Measurements from ENCODE around the gene CDKN2B. TPM values are rescaled to one million over a fixed set of nuclear protein-coding genes. Genes with fewer than 3 reads are reported as not detected.

Gene CDKN2B
- total and polyA plus RNA-seq, 7 experiments from 2014 or later, result 0.32 to 4.1 (median 1.6) TPM; not detected in 4

GRCh38 chr9:22039258-22039657 is 30.2 kb upstream of the CDKN2B start:
- H3K4me1 Mint-ChIP-seq, result peaks cover 0 to 42% (median 4%) of the 10 kb centered on the region in 7 donors
- ATAC-seq, result no peak
- no peak overlapping the region for H3K27ac Mint-ChIP-seq
- peaks cover 0 to 48% (median 4%) of the 10 kb centered on the region in 5 donors for H3K27me3 Mint-ChIP-seq
- Histone ChIP-seq H3K27me3 (ENCODE audit: control insufficient read depth in 2 of 2, insufficient read depth in 2 of 2, low read length in 2 of 2) (no peaks in the 10 kb centered on the region), H3K27ac (ENCODE audit: low read depth, low read length) (no peak overlapping the region), H3K4me3 (ENCODE audit: low read length) (no peak overlapping the region), H3K36me3 (ENCODE audit: control insufficient read depth in 2 of 3, insufficient read depth in 3 of 3, low read length in 3 of 3) (no peaks in the 10 kb centered on the region), H3K9me3 (ENCODE audit: control insufficient read depth in 2 of 3, low read length in 3 of 3) (no peaks in the 10 kb centered on the region), H3K4me1 (ENCODE audit: control insufficient read depth in 2 of 2, insufficient read depth in 2 of 2, low read length in 2 of 2) (peaks cover 0 to 5% of the 10 kb centered on the region in 2 donors)
- ChIA-PET POLR2A (no interaction called here), CTCF (interaction anchor here (0.6 to 8.6 kb wide), 5 partner anchors 9 to 256 kb away, joined by 3 to 108 read pairs (median 4); no protein-coding TSS in a partner anchor)
- no peak overlapping the region for H3K4me3 Mint-ChIP-seq
- H3K36me3 Mint-ChIP-seq, result no peaks in the 10 kb centered on the region
- intact Hi-C loops (cut with micrococcal nuclease), result loop anchor here (2.0 to 10.0 kb wide), 10 partner anchors 14 to 804 kb away; no protein-coding TSS in a partner anchor
- DNase-seq, result no peak
- H3K9me3 Mint-ChIP-seq, result no peaks in the 10 kb centered on the region

DNA sequence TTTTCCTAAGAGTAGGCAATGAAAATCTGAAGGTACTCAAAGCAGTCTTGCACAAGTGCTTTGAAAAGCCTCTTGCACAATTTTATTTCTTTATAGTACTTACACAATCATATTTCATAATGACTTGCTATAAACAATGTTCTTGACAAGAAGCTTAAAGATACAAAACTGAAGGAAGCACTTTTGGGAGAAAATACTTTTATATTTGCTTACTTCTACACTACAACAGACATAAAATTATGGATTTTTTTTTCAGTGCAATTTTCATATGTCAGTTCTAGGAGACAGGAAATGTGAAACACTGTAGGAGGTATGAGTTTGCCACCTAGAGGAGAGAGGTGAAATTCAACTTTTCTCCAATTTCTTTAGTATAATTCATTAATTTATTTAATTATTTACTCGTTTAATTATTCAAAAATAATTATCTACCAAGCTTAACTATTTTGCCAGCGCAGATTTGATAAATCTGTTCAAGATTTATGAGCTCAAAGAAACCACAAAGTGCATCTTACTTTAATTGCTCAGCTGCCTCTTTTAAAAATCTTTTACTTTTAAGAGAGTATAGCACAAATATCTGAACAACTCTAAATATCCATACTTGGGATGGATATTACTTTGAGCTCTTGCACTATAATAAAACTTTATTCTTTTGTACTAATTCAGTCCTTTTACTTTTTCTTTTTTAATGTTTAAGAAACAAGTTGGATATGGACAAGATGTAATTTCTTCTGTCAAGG is 29.0 kb upstream of the CDKN2B start:
- ATAC-seq (peak; percentile 63), DNase-seq (peak in 5 of 9 donors; percentile 7 to 39 (median 18))
- Histone ChIP-seq H3K27ac (ENCODE audit: low read depth, low read length) (no peak overlapping the region), H3K27me3 (ENCODE audit: control insufficient read depth in 2 of 2, insufficient read depth in 2 of 2, low read length in 2 of 2) (no peaks in the 10 kb centered on the region), H3K36me3 (ENCODE audit: control insufficient read depth in 2 of 3, insufficient read depth in 3 of 3, low read length in 3 of 3) (no peaks in the 10 kb centered on the region), H3K4me3 (ENCODE audit: low read length) (no peak overlapping the region), H3K9me3 (ENCODE audit: control insufficient read depth in 2 of 3, low read length in 3 of 3) (no peaks in the 10 kb centered on the region), H3K4me1 (ENCODE audit: control insufficient read depth in 2 of 2, insufficient read depth in 2 of 2, low read length in 2 of 2) (peaks cover 0 to 5% of the 10 kb centered on the region in 2 donors)
- Mint-ChIP-seq H3K4me3 (no peak overlapping the region), H3K27ac (no peak overlapping the region), H3K4me1 (peaks cover 0 to 42% (median 4%) of the 10 kb centered on the region in 7 donors), H3K36me3 (peaks cover 0 to 2% (median 0%) of the 10 kb centered on the region in 5 donors), H3K27me3 (peaks cover 0 to 42% (median 0%) of the 10 kb centered on the region in 5 donors), H3K9me3 (no peaks in the 10 kb centered on the region)
- intact Hi-C loops (cut with micrococcal nuclease), result loop anchor here (1.0 to 10.0 kb wide), 13 partner anchors 15 to 803 kb away; no protein-coding TSS in a partner anchor
- ChIA-PET CTCF (interaction anchor here (0.6 to 8.6 kb wide), 10 partner anchors 10 to 572 kb away, joined by 3 to 108 read pairs (median 4); no protein-coding TSS in a partner anchor), POLR2A (no interaction called here)

- Histone ChIP-seq H3K36me3 (ENCODE audit: control insufficient read depth in 2 of 3, insufficient read depth in 3 of 3, low read length in 3 of 3) (no peaks in the 10 kb centered on the region), H3K9me3 (ENCODE audit: control insufficient read depth in 2 of 3, low read length in 3 of 3) (no peaks in the 10 kb centered on the region), H3K27ac (ENCODE audit: low read depth, low read length) (no peak overlapping the region), H3K4me3 (ENCODE audit: low read length) (no peak overlapping the region), H3K4me1 (ENCODE audit: control insufficient read depth in 2 of 2, insufficient read depth in 2 of 2, low read length in 2 of 2) (peaks cover 0 to 5% of the 10 kb centered on the region in 2 donors), H3K27me3 (ENCODE audit: control insufficient read depth in 2 of 2, insufficient read depth in 2 of 2, low read length in 2 of 2) (no peaks in the 10 kb centered on the region)
- Mint-ChIP-seq H3K27ac (peak overlapping the region in 2 of 9 donors; percentile 10 to 54), H3K36me3 (peaks cover 0 to 2% (median 0%) of the 10 kb centered on the region in 5 donors), H3K27me3 (peaks cover 0 to 35% (median 0%) of the 10 kb centered on the region in 5 donors), H3K9me3 (no peaks in the 10 kb centered on the region), H3K4me1 (peaks cover 0 to 42% (median 4%) of the 10 kb centered on the region in 7 donors), H3K4me3 (no peak overlapping the region)
- intact Hi-C loops (cut with micrococcal nuclease), result loop anchor here (5.0 to 10.0 kb wide), 7 partner anchors 35 to 802 kb away; no protein-coding TSS in a partner anchor
- ChIA-PET CTCF (interaction anchor here (0.6 to 8.6 kb wide), 9 partner anchors 10 to 415 kb away, joined by 3 to 108 read pairs (median 5); no protein-coding TSS in a partner anchor), POLR2A (no interaction called here)
- DNase-seq (no peak), ATAC-seq (no peak)
Measured at GRCh38 chr9:22036866-22037626, 27.9 kb upstream of the CDKN2B start.

GRCh38 chr9:22035591-22036011 is 26.5 kb upstream of the CDKN2B start:
- Mint-ChIP-seq H3K27me3 (peaks cover 0 to 32% (median 0%) of the 10 kb centered on the region in 5 donors), H3K27ac (no peak overlapping the region), H3K36me3 (peaks cover 0 to 2% (median 0%) of the 10 kb centered on the region in 5 donors), H3K9me3 (no peaks in the 10 kb centered on the region), H3K4me1 (peaks cover 0 to 32% (median 4%) of the 10 kb centered on the region in 7 donors), H3K4me3 (peak overlapping the region in 1 of 10 donors; percentile 4)
- Histone ChIP-seq H3K4me3 (ENCODE audit: low read length) (no peak overlapping the region), H3K4me1 (ENCODE audit: control insufficient read depth in 2 of 2, insufficient read depth in 2 of 2, low read length in 2 of 2) (peaks cover 0 to 5% of the 10 kb centered on the region in 2 donors), H3K27me3 (ENCODE audit: control insufficient read depth in 2 of 2, insufficient read depth in 2 of 2, low read length in 2 of 2) (no peaks in the 10 kb centered on the region), H3K27ac (ENCODE audit: low read depth, low read length) (no peak overlapping the region), H3K36me3 (ENCODE audit: control insufficient read depth in 2 of 3, insufficient read depth in 3 of 3, low read length in 3 of 3) (no peaks in the 10 kb centered on the region), H3K9me3 (ENCODE audit: control insufficient read depth in 2 of 3, low read length in 3 of 3) (no peaks in the 10 kb centered on the region)
- intact Hi-C loops (cut with micrococcal nuclease), result loop anchor here (2.0 to 10.0 kb wide), 8 partner anchors 27 to 801 kb away; partner anchors contain the start of gene CDKN2B (in 1 of the 2)
- DNase-seq (no peak), ATAC-seq (peak; percentile 34)
- ChIA-PET POLR2A (no interaction called here), CTCF (interaction anchor here (1.0 to 8.6 kb wide), 2 partner anchors 222 to 710 kb away, joined by 3 to 108 read pairs; no protein-coding TSS in a partner anchor)

DNA sequence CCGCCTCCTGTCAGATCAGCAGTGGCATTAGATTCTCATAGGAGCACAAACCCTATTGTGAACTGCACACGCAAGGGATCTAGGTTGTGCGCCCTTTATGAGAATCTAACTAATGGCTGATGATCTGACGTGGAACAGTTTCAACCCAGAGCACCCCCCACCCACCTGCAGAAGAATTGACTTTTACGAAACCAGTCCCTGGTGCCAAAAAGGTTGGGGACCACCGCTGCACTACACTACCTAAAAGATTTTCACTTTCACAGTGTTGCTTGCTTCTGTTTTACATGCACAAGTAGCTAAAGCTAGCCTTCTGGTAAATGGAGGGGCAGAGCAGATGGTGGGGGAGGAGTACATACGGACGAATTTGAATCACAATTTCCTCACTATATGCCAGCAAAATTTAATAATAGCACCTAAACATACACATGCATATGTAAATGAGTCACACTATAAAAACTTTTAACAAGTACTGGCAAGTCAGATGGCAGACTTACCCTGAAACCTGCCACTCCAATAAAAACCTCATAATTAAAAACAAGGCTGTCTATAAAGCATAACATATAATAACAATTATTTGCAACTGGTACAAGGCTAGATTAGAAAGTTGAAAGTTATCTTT is 24.0 kb upstream of the CDKN2B start:
- H3K4me1 ChIP-seq (ENCODE audit: control insufficient read depth in 2 of 2, insufficient read depth in 2 of 2, low read length in 2 of 2), result peaks cover 0 to 5% of the 10 kb centered on the region in 2 donors
- Mint-ChIP-seq H3K4me3 (no peak overlapping the region), H3K36me3 (peaks cover 0 to 2% (median 0%) of the 10 kb centered on the region in 5 donors), H3K4me1 (peaks cover 0 to 29% (median 4%) of the 10 kb centered on the region in 7 donors), H3K27ac (no peak overlapping the region), H3K9me3 (no peaks in the 10 kb centered on the region), H3K27me3 (peaks cover 0 to 38% (median 3%) of the 10 kb centered on the region in 5 donors)
- no peaks in the 10 kb centered on the region for H3K9me3 ChIP-seq (ENCODE audit: control insufficient read depth in 2 of 3, low read length in 3 of 3)
- H3K27ac ChIP-seq (ENCODE audit: low read depth, low read length), result no peak overlapping the region
- no peaks in the 10 kb centered on the region for H3K27me3 ChIP-seq (ENCODE audit: control insufficient read depth in 2 of 2, insufficient read depth in 2 of 2, low read length in 2 of 2)
- POLR2A ChIA-PET, result no interaction called here
- no peaks in the 10 kb centered on the region for H3K36me3 ChIP-seq (ENCODE audit: control insufficient read depth in 2 of 3, insufficient read depth in 3 of 3, low read length in 3 of 3)
- DNase-seq, result no peak
- CTCF ChIA-PET, result no interaction called here
- no peak for ATAC-seq
- no peak overlapping the region for H3K4me3 ChIP-seq (ENCODE audit: low read length)
- intact Hi-C loops (cut with micrococcal nuclease), result loop anchor here (10.0 kb wide), 3 partner anchors 212 to 798 kb away; no protein-coding TSS in a partner anchor

Data from naive thymus-derived CD4-positive, alpha-beta T cell (primary cell).